GM18502 (cell line): ENCODE measurements around the gene COL21A1.
"Not testable (repeated sequence)": the region's sequence is repeated elsewhere in the genome, so short reads cannot be mapped to it uniquely, and the experiment has no call there.

ENCODE experiments used
- ATAC-seq: cut with Tn5 transposase; IDR thresholded peaks from one replicate; pipeline ENCODE4 v1.9.1; 2021; ENCODE audit warnings: mild to moderate bottlenecking; ENCODE audit not compliant: unreplicated experiment, poor library complexity

Gene COL21A1

DNA sequence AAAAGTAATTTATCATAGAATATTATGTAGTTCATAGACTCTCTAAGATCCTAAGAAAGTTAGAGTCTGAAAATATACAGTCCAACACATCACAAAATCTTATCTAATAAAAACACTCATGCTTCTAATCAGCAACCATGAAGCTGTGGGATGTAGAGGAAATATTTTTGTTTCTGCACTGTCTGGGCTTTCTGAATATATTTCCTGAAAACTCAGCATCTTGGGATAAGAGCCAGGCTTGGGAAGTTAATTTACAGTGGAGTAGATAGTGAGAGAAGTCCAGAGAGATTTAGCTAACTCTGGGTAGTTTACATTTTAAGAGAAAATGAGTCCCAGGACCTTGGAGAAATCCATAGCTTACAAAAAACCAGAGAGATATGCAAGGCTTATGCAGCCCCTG is 221.6 kb downstream of the COL21A1 start:
- no peak for ATAC-seq

DNA sequence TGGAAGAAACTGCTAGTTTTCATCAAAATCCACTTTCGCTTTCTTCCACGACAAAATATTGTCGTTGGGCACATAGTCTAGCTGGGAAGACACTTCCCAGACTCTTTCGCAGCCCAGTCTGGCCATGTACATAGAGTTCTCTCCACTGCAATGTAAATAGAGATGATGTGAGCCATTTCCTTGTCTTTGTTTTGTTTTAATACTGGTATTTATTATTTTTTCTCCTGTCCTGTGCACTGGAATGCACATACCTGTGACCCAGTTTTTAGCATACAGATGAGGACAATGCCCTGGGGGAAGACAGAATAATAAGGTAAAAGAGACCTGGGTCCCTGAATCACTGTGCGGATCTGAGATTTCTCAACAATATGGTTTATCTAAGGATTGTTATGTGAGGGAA is 222.4 kb downstream of the COL21A1 start:
- ATAC-seq: no peak

DNA sequence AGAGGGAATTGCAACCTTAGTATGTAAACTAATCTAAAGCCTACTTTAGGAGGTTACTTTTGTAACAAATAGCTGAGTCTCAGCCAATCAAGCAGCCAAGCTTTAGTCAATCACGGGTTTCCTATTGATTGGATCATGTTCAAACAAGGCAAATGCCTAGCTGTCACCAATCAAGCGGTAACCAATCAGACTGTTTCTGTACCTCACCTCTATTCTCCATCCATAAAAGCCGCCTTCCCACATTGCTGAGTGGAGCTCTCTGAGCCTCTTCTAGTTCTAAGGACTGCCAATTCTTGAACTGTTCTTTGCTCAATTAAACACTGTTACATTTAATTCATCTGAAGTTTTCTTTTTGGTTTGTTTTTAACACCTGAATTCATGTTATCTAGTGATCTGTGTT is 223.6 kb downstream of the COL21A1 start:
- no peak for ATAC-seq

DNA sequence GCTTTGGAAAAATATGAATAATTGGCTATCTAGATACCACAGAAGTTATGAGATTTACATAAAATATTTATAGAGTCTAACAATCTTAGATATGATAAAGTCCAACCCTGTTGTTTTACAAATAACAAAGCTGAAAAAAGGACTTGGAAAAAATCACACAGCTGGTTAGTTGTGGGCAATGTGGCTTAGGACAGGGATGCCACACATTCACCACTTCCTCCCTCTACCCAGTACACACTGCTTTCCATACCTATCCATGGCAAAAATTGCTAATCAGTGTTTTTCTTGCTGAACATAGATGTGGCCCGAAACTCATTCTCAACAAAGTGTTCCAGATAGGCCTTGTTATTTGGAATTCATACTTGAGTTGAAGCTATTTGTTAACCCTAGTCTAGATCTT is 224.7 kb downstream of the COL21A1 start:
- ATAC-seq: no peak

DNA sequence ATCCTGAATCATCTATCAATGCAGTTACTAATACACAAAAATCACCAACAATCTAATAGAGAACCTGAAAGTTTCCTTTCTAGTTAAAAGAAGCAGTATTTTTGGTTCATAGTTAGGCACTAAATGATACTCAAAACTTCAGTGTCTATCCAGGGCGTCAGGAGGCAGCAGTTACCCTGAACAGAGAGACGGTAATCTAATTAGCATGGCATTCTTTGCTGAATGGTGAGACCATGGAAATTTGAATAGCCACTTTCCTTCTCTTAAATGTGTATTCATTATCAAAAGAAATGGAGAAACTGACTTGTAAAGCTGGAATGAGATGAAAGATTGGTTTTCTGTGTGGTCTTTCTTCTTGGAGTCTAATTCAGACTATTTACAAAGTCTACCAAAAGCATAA is 225.4 kb downstream of the COL21A1 start:
- ATAC-seq: no peak

DNA sequence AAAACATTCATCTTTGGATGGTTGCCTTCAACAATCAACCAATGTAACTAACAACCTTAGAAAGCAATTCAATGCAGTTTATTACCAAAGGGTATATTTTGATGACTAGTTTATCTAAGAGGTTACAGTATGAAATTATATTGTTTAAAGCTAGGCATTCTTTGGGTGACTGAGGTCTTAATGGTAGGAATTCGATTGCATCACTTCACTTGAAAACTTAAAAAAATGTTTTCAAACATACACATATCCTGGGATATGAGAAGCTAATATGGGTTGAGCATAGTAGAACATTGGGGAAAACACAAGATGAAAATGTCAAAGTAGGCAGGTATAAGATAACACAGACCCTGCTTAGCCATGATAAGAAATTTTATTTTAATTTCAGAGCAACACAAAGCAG is 227.4 kb downstream of the COL21A1 start:
- ATAC-seq: no peak

DNA sequence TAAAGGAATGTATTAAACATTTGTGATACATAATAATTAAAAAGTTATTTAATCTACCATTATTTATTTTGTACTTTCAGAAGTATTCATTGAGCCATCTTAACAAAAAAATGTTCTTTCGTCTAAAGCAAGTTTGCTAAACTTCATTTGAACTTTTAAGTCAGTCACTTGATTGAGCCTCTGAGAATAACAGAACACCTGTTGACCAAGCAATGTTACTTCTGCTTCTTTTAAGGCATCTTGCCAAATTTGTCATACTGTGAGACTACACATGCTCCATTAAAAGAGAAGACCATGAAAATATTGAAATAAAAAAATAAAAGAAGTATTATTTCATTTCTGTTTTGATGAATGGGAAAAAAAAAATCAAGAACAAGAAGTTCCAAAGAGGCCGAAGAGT is 230.2 kb downstream of the COL21A1 start:
- ATAC-seq: no peak

DNA sequence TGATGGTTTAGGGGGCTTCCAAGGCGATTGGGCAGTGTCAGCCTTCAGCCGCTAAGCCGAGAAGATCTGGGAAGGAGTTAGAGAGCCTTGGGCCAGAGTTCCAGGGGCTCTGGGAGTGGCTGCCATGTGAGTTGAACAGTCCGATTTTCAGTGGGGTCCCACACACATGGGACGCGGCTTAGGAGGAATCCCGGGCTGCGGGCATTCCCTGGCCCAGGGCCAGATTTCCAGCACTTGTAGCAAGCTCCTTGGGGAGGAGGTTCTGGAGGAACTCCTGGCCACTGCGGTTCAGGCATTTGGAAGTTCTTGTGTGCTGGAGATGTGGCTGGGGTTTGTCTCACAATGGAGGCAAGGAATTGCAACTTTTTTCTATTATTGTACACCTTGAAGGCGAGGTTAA is 233.3 kb downstream of the COL21A1 start:
- not testable (repeated sequence) for ATAC-seq

DNA sequence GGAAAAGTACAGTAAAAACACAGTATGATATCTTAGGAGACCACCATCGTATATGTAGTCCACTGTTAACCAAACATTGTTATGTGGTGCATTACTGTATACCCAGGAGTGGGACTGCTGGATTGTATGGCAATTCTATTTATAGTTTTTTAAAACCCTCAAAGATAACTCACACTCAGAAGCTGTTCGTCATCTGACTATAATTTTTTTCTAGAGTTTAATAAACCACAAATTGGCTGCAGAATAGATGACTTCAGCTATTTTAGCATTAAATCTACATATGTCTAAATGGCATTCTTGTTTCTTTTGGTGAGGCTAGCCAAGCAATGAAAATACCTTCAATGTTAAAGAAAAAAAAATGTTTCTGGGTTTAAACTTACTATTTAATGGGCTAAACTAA is 237.7 kb downstream of the COL21A1 start:
- ATAC-seq: no peak
